IMR-90 (cell line): ENCODE results near the gene KCNE2. TPM values are rescaled to one million over a fixed set of nuclear protein-coding genes. Genes with fewer than 3 reads are reported as not detected.

ENCODE experiments used
- ATAC-seq: fragments of 200-7000 bp; cut with Tn5 transposase; 2 replicates; pipeline ENCODE4 v1.9.1; 2020; ENCODE audit warnings: low read depth, mild to moderate bottlenecking, moderate library complexity
- BruUV-seq: library from RNA; stranded (reverse); fragments of 400-500 nt; replicated peaks from 2 replicates; lab custom pipeline; 2021; lab: Mats Ljungman, UMichigan
- CTCF ChIA-PET: fragments of 300-600 bp; formaldehyde crosslinking; extraction: SDS; loops from one replicate; lab custom pipeline; 2021; ENCODE audit warnings: antibody characterized with exemption; lab: Yijun Ruan, JAX
- POLR2A ChIA-PET: fragments of 300-600 bp; sonication (Branson Sonifier 250); formaldehyde crosslinking; loops from one replicate; lab custom pipeline; 2022; ENCODE audit warnings: antibody characterized with exemption; ENCODE audit not compliant: unreplicated experiment; lab: Charles Lee
- DNase-seq: peaks from one replicate; pipeline ENCODE4 v3.0.0; 2013
- H2AFZ ChIP-seq: replicated peaks from 2 replicates; pipeline ENCODE3; 2013; ENCODE audit warnings: low read length, mild to moderate bottlenecking; ENCODE audit not compliant: poor library complexity
- H2AK5ac ChIP-seq: 2 replicates; pipeline ENCODE4 v1.6.1; 2013; ENCODE audit warnings: low read depth, low read length, inconsistent platforms
- H2AK9ac ChIP-seq: replicated peaks from 2 replicates; pipeline ENCODE3; 2013; ENCODE audit warnings: mild to moderate bottlenecking, low read depth, low read length, moderate library complexity; ENCODE audit not compliant: poor library complexity
- H2BK120ac ChIP-seq: 2 replicates; pipeline ENCODE4 v1.6.1; 2013; ENCODE audit warnings: low read depth, low read length, inconsistent platforms
- H2BK15ac ChIP-seq: 3 replicates; pipeline ENCODE4 v1.6.1; 2013; ENCODE audit warnings: low read depth, low read length, inconsistent platforms
- H2BK20ac ChIP-seq: 2 replicates; pipeline ENCODE4 v1.6.1; 2013; ENCODE audit warnings: low read depth, mild to moderate bottlenecking, inconsistent platforms, low read length, moderate library complexity
- H2BK5ac ChIP-seq: 2 replicates; pipeline ENCODE4 v1.6.1; 2013; ENCODE audit warnings: mild to moderate bottlenecking, low read depth, low read length, inconsistent platforms; ENCODE audit not compliant: poor library complexity, severe bottlenecking
- H3K14ac ChIP-seq: replicated peaks from 2 replicates; pipeline ENCODE4 v1.6.1; 2013; ENCODE audit warnings: low read depth, low read length, inconsistent platforms
- H3K18ac ChIP-seq: 2 replicates; pipeline ENCODE4 v1.6.1; 2013; ENCODE audit warnings: low read depth, low read length, control low read depth
- H3K23ac ChIP-seq: 2 replicates; pipeline ENCODE4 v1.6.1; 2013; ENCODE audit warnings: low read depth, low read length, inconsistent platforms
- H3K27ac ChIP-seq: 2 replicates; pipeline ENCODE4 v1.5.1; 2013; ENCODE audit warnings: mild to moderate bottlenecking, control low read depth, low read length; ENCODE audit not compliant: insufficient read depth
- H3K27me3 ChIP-seq: 2 replicates; pipeline ENCODE4 v1.6.1; 2013; ENCODE audit warnings: low read length; ENCODE audit not compliant: control insufficient read depth, insufficient read depth
- H3K36me3 ChIP-seq: 2 replicates; pipeline ENCODE4 v1.6.1; 2013; ENCODE audit warnings: low read length, mixed read lengths; ENCODE audit not compliant: control insufficient read depth, insufficient read depth
- H3K4ac ChIP-seq: 2 replicates; pipeline ENCODE4 v1.6.1; 2013; ENCODE audit warnings: low read depth, low read length, inconsistent platforms
- H3K4me1 ChIP-seq: 2 replicates; pipeline ENCODE4 v1.6.1; 2013; ENCODE audit warnings: low read length, mixed read lengths; ENCODE audit not compliant: control insufficient read depth, insufficient read depth
- H3K4me2 ChIP-seq: 2 replicates; pipeline ENCODE4 v1.6.1; 2013; ENCODE audit warnings: low read depth, mild to moderate bottlenecking, control low read depth, low read length, moderate library complexity
- H3K4me3 ChIP-seq: 2 replicates; pipeline ENCODE4 v1.5.1; 2013; ENCODE audit warnings: low read depth, mild to moderate bottlenecking, control low read depth, low read length, moderate library complexity; ENCODE audit not compliant: insufficient read depth
- H3K56ac ChIP-seq: 2 replicates; pipeline ENCODE4 v1.6.1; 2013; ENCODE audit warnings: low read length, inconsistent platforms; ENCODE audit not compliant: insufficient read depth; ENCODE audit errors: extremely low read depth
- H3K79me1 ChIP-seq, 2 experiments: 2 replicates each; pipeline ENCODE4 v1.6.1; 2013; ENCODE audit warnings: low read length in 2 of 2, inconsistent platforms in 1 of 2, low read depth in 1 of 2
- H3K9ac ChIP-seq: 2 replicates; pipeline ENCODE4 v1.6.1; 2013; ENCODE audit warnings: low read depth, low read length, control low read depth
- H3K9me1 ChIP-seq: 2 replicates; pipeline ENCODE4 v1.6.1; 2013; ENCODE audit warnings: low read length, inconsistent platforms; ENCODE audit not compliant: insufficient read depth
- H3K9me3 ChIP-seq: 2 replicates; pipeline ENCODE4 v1.6.1; 2013; ENCODE audit warnings: low read length; ENCODE audit not compliant: control insufficient read depth, insufficient read depth
- H4K20me1 ChIP-seq: 2 replicates; pipeline ENCODE4 v1.6.1; 2013; ENCODE audit warnings: low read length, inconsistent platforms; ENCODE audit not compliant: insufficient read depth
- H4K5ac ChIP-seq: 2 replicates; pipeline ENCODE4 v1.6.1; 2013; ENCODE audit warnings: mild to moderate bottlenecking, low read depth, low read length, control low read depth
- H4K8ac ChIP-seq, 2 experiments: 2 replicates each; pipeline ENCODE4 v1.6.1; 2013; ENCODE audit warnings: low read depth in 2 of 2, low read length in 2 of 2, control low read depth in 1 of 2, inconsistent platforms in 1 of 2
- H4K91ac ChIP-seq: 2 replicates; pipeline ENCODE4 v1.6.1; 2013; ENCODE audit warnings: low read depth, low read length, inconsistent platforms; ENCODE audit not compliant: insufficient read depth
- BHLHE40 ChIP-seq: fragments of 150-350 bp; IDR thresholded peaks from 2 replicates; pipeline ENCODE4 v1.6.1; 2016; ENCODE audit warnings: mild to moderate bottlenecking, low read depth, low read length
- CEBPB ChIP-seq: IDR thresholded peaks from 2 replicates; pipeline ENCODE4 v1.6.1; 2012; ENCODE audit warnings: low read depth, low read length, improper control_type of control experiment
- CHD1 ChIP-seq: IDR thresholded peaks from 2 replicates; pipeline ENCODE4 v1.6.1; 2012; ENCODE audit warnings: low read depth, low read length, improper control_type of control experiment
- ELK1 ChIP-seq: fragments of 150-350 bp; IDR thresholded peaks from 2 replicates; pipeline ENCODE4 v1.6.1; 2016; ENCODE audit warnings: low read depth, mild to moderate bottlenecking, low read length, moderate library complexity, borderline replicate concordance
- FOS ChIP-seq: fragments of 150-350 bp; IDR thresholded peaks from 2 replicates; pipeline ENCODE4 v1.6.1; 2016; ENCODE audit warnings: low read depth, low read length
- MAFK ChIP-seq: IDR thresholded peaks from 2 replicates; pipeline ENCODE4 v1.6.1; 2012; ENCODE audit warnings: low read depth, low read length, improper control_type of control experiment
- MAZ ChIP-seq: IDR thresholded peaks from 2 replicates; pipeline ENCODE4 v1.6.1; 2012; ENCODE audit warnings: low read depth, mild to moderate bottlenecking, low read length, improper control_type of control experiment, moderate library complexity, borderline replicate concordance
- NFE2L2 ChIP-seq: fragments of 150-350 bp; IDR thresholded peaks from 2 replicates; pipeline ENCODE4 v1.6.1; 2016; ENCODE audit warnings: low read depth, mild to moderate bottlenecking, low read length
- POLR2A ChIP-seq: IDR thresholded peaks from 2 replicates; pipeline ENCODE4 v1.6.1; 2012; ENCODE audit warnings: mild to moderate bottlenecking, low read depth, low read length
- RAD21 ChIP-seq: IDR thresholded peaks from 2 replicates; pipeline ENCODE4 v1.6.1; 2012; ENCODE audit warnings: low read length, improper control_type of control experiment
- RCOR1 ChIP-seq: IDR thresholded peaks from 2 replicates; pipeline ENCODE4 v1.6.1; 2012; ENCODE audit warnings: mild to moderate bottlenecking, low read length, improper control_type of control experiment; ENCODE audit not compliant: insufficient replicate concordance
- RFX5 ChIP-seq: IDR thresholded peaks from 2 replicates; pipeline ENCODE4 v1.8.0; 2012; ENCODE audit warnings: low read depth, mild to moderate bottlenecking, low read length, moderate library complexity
- SMC3 ChIP-seq: fragments of 150-350 bp; IDR thresholded peaks from 2 replicates; pipeline ENCODE4 v1.6.1; 2016; ENCODE audit warnings: low read depth, mild to moderate bottlenecking, antibody characterized with exemption, low read length, moderate library complexity
- USF2 ChIP-seq: fragments of 150-350 bp; IDR thresholded peaks from 2 replicates; pipeline ENCODE4 v1.6.1; 2017; ENCODE audit warnings: mild to moderate bottlenecking, antibody characterized with exemption, low read length, low read depth
- WGBS, 2 experiments: methylation state at CpG; one replicate each; pipeline versions ENCODE4 v1.1.5 to v1.1.7; 2013; ENCODE audit warnings: missing lambda C conversion rate in 2 of 2; ENCODE audit not compliant: insufficient read length in 1 of 2; ENCODE audit errors: extremely low coverage in 2 of 2; 5-methylcytosine and 5-hydroxymethylcytosine counted together
- dilution Hi-C: fragments of 300-500 bp; cut with HindIII; formaldehyde crosslinking; loops from one replicate; pipeline ENCODE4 v1.14.3; 2018; ENCODE audit warnings: low sequenced_read_pairs; ENCODE audit not compliant: unreplicated experiment
- in situ Hi-C: fragments of 300-500 bp; cut with MboI; formaldehyde crosslinking; loops from 3 replicates; pipeline ENCODE4 v1.14.3; 2019; ENCODE audit warnings: low sequenced_read_pairs, inconsistent platforms, mixed read lengths
- intact Hi-C: fragments of 100-400 bp; cut with micrococcal nuclease; formaldehyde crosslinking; loops from 2 replicates; pipeline ENCODE4 v1.10.0; 2022
- polyA plus RNA-seq, 3 experiments: library from polyadenylated mRNA; depleted of rRNA; stranded (reverse); fragments of >200 nt; gene quantifications; 2 replicates each; pipeline ENCODE4 v1.2.3, GENCODE V29; 2012; ENCODE audit warnings: low replicate concordance in 1 of 3
- total RNA-seq: library from RNA; depleted of rRNA; stranded (reverse); fragments of >200 nt; gene quantifications from 2 replicates; pipeline ENCODE4 v1.2.3, GENCODE V29; 2012

The KCNE2 gene
- total and polyA plus RNA-seq, 2 of the 4 experiments (the other 2 are of a cell fraction) = not detected

DNA sequence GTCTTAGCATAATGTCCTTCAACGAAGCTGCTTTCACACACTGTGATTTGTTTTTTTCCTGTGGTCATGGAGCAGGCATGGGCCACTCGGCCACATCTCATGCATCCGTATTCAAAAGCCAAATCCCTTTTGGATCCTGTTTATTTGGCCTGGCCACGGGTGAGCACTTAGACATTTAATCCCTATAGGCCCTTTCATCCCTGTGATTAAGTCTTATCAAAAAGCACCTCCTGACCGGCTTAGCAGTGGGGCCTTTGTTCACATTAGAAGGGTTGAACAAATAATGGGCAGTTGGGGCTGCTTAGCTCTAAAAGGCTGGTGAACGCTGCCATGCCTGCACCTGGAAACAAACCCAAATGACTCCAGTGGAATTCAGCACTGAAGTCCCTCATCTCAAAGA lies 2.0 kb downstream of the KCNE2 start:
- no peak overlapping the region for H4K91ac ChIP-seq
- TF ChIP-seq RFX5 = no peak
- no peak for TF ChIP-seq USF2
- TF ChIP-seq BHLHE40 = no peak
- TF ChIP-seq RCOR1 = no peak
- no peak for TF ChIP-seq NFE2L2
- TF ChIP-seq CHD1 = no peak
- TF ChIP-seq MAFK = no peak
- TF ChIP-seq MAZ = no peak
- TF ChIP-seq FOS = no peak
- TF ChIP-seq CEBPB = no peak
- no peak for TF ChIP-seq POLR2A
- TF ChIP-seq SMC3 = no peak
- no peak for TF ChIP-seq ELK1
- no peak for TF ChIP-seq RAD21
- H3K56ac ChIP-seq = no peak overlapping the region
- no peak overlapping the region for H2BK120ac ChIP-seq
- no peak overlapping the region for H3K4me2 ChIP-seq
- H3K9me1 ChIP-seq = no peaks in the 10 kb centered on the region; the same call in 1 of the 2 replicates
- in situ Hi-C loops (no loop called here), intact Hi-C loops (no loop called here), dilution Hi-C loops (no loop called here)
- H2AFZ ChIP-seq = no peak overlapping the region
- ChIA-PET CTCF (no interaction called here), POLR2A (no interaction called here)
- H3K27ac ChIP-seq = no peak overlapping the region
- no peak overlapping the region for H2BK15ac ChIP-seq
- no peak overlapping the region for H4K5ac ChIP-seq
- no peak overlapping the region for H2AK9ac ChIP-seq
- no peaks in the 10 kb centered on the region for H3K4me1 ChIP-seq
- no peak for DNase-seq
- H3K9me3 ChIP-seq = no peaks in the 10 kb centered on the region
- no peak overlapping the region for H3K4ac ChIP-seq
- no peak overlapping the region for H3K14ac ChIP-seq
- H3K18ac ChIP-seq = no peak overlapping the region
- WGBS, 2 experiments = 62% methylated on average over 4 of the region's 6 CpGs; no CpG with 5 or more reads in 1 of the 2 experiments
- H2AK5ac ChIP-seq = no peak overlapping the region
- H4K20me1 ChIP-seq = no peaks in the 10 kb centered on the region
- no peak overlapping the region for H3K9ac ChIP-seq
- no peak overlapping the region for H2BK5ac ChIP-seq
- no peak overlapping the region for H3K4me3 ChIP-seq
- no peak overlapping the region for H3K23ac ChIP-seq
- no peaks in the 10 kb centered on the region for H3K36me3 ChIP-seq
- no TSS peak for BruUV-seq
- no peak for ATAC-seq
- peaks cover 19% of the 10 kb centered on the region for H3K27me3 ChIP-seq
- H3K79me1 ChIP-seq = no peaks in the 10 kb centered on the region
- no peak overlapping the region for H2BK20ac ChIP-seq
- no peak overlapping the region for H4K8ac ChIP-seq
